Osteoblast (primary cell): ENCODE measurements around the gene SEPTIN1. TPM values are rescaled to one million over a fixed set of nuclear protein-coding genes. Genes with fewer than 3 reads are reported as not detected.
A peak's percentile ranks its signal among the peaks of the same experiment; 100 is the strongest.

ENCODE experiments used
- DNase-seq: peaks from one replicate; pipeline ENCODE4 v3.0.0; 2011; ENCODE audit warnings: low spot score, mixed read lengths; ENCODE audit not compliant: insufficient read length; ENCODE audit errors: missing footprints
- H2AFZ ChIP-seq: 2 replicates; pipeline ENCODE4 v1.6.0; 2011; ENCODE audit warnings: mild to moderate bottlenecking, low read length
- H3K27ac ChIP-seq: 2 replicates; pipeline ENCODE4 v1.5.1; 2011; ENCODE audit warnings: mild to moderate bottlenecking, low read depth, low read length, moderate library complexity
- H3K27me3 ChIP-seq: 2 replicates; pipeline ENCODE4 v1.6.0; 2012; ENCODE audit warnings: mild to moderate bottlenecking, control low read depth, inconsistent platforms, low read length, moderate library complexity; ENCODE audit not compliant: insufficient read depth
- H3K36me3 ChIP-seq: 2 replicates; pipeline ENCODE4 v1.5.1; 2011; ENCODE audit warnings: mild to moderate bottlenecking, low read length, control low read depth, moderate library complexity; ENCODE audit not compliant: insufficient read depth
- H3K4me1 ChIP-seq: 2 replicates; pipeline ENCODE4 v1.5.1; 2011; ENCODE audit warnings: mild to moderate bottlenecking, low read length, control low read depth, moderate library complexity; ENCODE audit not compliant: insufficient read depth
- H3K4me2 ChIP-seq: 2 replicates; pipeline ENCODE4 v1.6.0; 2011; ENCODE audit warnings: mild to moderate bottlenecking, low read length; ENCODE audit not compliant: insufficient read depth
- H3K4me3 ChIP-seq: fragments of 200-600 bp; sonication (generic); 3 replicates; pipeline ENCODE4 v1.5.1; 2012; ENCODE audit warnings: mild to moderate bottlenecking, low read length, inconsistent platforms; ENCODE audit not compliant: insufficient read depth
- H3K79me2 ChIP-seq: 2 replicates; pipeline ENCODE4 v1.6.0; 2012; ENCODE audit warnings: mild to moderate bottlenecking, low read length, control low read depth, inconsistent platforms; ENCODE audit not compliant: insufficient read depth
- H3K9me3 ChIP-seq: 2 replicates; pipeline ENCODE4 v1.5.1; 2011; ENCODE audit warnings: low read depth, low read length, control low read depth
- H4K20me1 ChIP-seq: 2 replicates; pipeline ENCODE4 v1.6.0; 2012; ENCODE audit warnings: mild to moderate bottlenecking, low read length, control low read depth; ENCODE audit not compliant: insufficient read depth
- total RNA-seq: library from RNA; depleted of rRNA; stranded (reverse); fragments of >200 nt; gene quantifications from 2 replicates; pipeline ENCODE4 v1.2.3, GENCODE V29; 2012
- TF ChIP-seq, protein P1 (sequence below): IDR thresholded peaks from 2 replicates; pipeline ENCODE4 v1.5.1; 2011; ENCODE audit warnings: mild to moderate bottlenecking, low read depth, low read length, moderate library complexity; ENCODE audit errors: extremely low read depth

SEPTIN1 gene
- total RNA-seq, 1 donor: not detected

DNA sequence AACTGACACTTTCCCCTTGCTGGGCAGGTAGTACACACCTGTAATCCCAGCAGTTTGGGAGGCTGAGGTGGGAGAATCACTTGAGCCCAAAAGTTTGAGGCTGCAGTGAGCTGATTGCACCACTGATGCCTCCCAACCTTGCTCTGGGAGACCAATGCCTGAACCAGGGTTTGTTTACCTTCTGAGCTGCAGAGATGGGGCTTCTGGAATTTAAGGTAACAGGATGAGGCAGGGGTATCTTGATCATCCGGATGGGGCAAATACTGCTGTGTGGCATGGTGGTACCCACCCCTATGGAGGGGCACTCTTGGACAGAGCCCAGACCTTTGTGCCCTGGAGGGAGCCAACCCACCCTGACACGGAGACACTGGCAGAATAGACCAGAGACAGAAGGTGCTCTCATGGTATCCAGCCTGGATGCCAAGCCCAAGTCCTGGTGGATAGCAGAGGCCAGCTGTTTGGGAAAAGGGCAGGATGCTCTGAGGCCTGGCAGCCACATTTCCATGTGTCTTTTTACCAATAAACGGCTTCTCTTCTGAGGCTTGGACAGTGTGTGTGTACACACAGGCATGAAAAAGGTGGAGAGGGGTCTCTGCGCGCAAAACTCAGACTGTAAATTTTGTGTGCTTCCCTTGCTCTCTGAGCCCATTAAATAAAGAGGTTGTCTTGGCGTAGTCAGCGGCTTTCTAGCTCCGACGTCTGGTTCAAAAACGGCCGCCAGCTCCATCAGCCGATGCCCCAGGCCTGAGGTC is 17.2 kb upstream of the SEPTIN1 start:
- Histone ChIP-seq H4K20me1 (no peaks in the 10 kb centered on the region), H3K9me3 (no peaks in the 10 kb centered on the region), H2AFZ (peak overlapping the region; percentile 96), H3K4me2 (peak overlapping the region; percentile 94), H3K4me1 (peaks cover 17% of the 10 kb centered on the region), H3K4me3 (peak overlapping the region; percentile 81), H3K27me3 (no peaks in the 10 kb centered on the region), H3K36me3 (peaks cover 4% of the 10 kb centered on the region), H3K79me2 (peaks cover 17% of the 10 kb centered on the region), H3K27ac (peak overlapping the region; percentile 82)
- TF ChIP-seq, protein P1, sequence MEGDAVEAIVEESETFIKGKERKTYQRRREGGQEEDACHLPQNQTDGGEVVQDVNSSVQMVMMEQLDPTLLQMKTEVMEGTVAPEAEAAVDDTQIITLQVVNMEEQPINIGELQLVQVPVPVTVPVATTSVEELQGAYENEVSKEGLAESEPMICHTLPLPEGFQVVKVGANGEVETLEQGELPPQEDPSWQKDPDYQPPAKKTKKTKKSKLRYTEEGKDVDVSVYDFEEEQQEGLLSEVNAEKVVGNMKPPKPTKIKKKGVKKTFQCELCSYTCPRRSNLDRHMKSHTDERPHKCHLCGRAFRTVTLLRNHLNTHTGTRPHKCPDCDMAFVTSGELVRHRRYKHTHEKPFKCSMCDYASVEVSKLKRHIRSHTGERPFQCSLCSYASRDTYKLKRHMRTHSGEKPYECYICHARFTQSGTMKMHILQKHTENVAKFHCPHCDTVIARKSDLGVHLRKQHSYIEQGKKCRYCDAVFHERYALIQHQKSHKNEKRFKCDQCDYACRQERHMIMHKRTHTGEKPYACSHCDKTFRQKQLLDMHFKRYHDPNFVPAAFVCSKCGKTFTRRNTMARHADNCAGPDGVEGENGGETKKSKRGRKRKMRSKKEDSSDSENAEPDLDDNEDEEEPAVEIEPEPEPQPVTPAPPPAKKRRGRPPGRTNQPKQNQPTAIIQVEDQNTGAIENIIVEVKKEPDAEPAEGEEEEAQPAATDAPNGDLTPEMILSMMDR: no peak
- DNase-seq: peak; percentile 91

DNA sequence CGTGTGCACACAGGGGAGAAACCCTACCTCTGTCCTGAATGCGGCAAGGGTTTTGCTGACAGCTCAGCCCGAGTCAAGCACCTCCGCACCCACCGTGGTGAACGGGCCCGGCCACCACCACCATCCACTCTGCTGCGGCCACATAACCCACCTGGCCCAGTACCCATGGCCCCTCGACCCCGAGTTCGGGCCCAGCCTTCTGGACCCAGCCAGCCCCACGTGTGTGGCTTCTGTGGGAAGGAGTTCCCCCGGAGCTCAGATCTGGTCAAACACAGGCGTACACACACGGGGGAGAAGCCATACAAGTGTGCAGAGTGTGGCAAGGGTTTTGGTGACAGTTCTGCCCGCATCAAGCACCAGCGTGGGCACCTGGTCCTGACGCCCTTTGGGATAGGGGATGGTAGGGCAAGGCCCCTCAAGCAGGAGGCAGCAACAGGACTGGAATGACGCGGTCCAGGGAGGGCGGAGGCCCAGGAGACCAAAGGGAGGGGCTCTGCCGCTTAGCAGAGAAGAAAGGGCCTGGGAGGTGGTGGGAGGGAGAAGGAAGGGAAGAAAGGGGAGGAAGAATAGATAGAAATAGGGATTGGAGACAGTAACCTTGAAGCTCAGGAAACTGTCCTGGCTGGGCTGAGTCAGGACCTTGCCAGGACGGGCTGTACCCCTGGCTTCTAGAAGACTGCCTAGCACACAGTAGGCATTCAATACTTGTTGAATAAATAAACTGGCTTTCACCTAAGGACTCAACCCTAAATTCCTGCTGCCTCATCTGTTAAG is 16.5 kb upstream of the SEPTIN1 start:
- Histone ChIP-seq H3K4me3 (no peak overlapping the region), H3K36me3 (peaks cover 4% of the 10 kb centered on the region), H3K27me3 (no peaks in the 10 kb centered on the region), H3K79me2 (peaks cover 17% of the 10 kb centered on the region), H3K4me2 (no peak overlapping the region), H2AFZ (no peak overlapping the region), H4K20me1 (no peaks in the 10 kb centered on the region), H3K27ac (no peak overlapping the region), H3K4me1 (peaks cover 24% of the 10 kb centered on the region), H3K9me3 (no peaks in the 10 kb centered on the region)
- peak; percentile 45 for DNase-seq
- TF ChIP-seq, protein P1: no peak

DNA sequence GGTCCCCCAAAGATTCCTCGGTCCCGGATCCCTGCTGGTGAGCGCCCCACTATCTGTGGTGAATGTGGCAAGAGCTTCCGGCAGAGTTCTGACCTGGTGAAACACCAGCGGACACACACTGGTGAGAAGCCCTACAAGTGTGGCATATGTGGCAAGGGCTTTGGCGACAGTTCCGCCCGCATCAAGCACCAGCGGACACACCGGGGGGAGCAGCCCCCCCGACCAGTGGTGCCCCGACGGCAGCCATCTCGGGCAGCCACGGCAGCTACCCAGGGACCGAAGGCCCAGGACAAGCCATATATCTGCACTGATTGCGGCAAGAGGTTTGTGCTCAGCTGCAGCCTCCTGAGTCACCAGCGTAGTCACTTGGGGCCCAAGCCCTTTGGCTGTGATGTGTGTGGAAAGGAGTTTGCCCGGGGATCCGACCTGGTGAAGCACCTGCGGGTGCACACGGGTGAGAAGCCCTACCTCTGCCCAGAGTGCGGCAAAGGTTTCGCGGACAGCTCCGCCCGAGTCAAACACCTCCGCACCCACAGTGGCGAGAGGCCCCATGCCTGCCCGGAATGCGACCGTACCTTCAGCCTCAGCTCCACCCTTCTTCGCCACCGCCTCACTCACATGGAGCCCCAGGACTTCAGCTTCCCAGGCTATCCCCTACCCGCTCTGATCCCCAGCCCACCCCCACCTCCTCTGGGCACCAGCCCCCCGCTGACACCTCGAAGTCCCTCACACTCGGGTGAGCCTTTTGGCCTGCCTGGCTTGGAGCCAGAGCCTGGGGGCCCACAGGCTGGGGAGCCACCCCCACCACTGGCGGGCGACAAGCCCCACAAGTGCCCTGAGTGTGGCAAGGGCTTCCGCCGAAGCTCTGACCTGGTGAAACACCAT is 15.7 kb upstream of the SEPTIN1 start:
- Histone ChIP-seq H3K27ac (no peak overlapping the region), H2AFZ (no peak overlapping the region), H3K79me2 (peaks cover 17% of the 10 kb centered on the region), H3K4me3 (no peak overlapping the region), H3K4me1 (peaks cover 26% of the 10 kb centered on the region), H3K4me2 (no peak overlapping the region), H3K9me3 (no peaks in the 10 kb centered on the region), H3K27me3 (no peaks in the 10 kb centered on the region), H3K36me3 (peaks cover 4% of the 10 kb centered on the region), H4K20me1 (no peaks in the 10 kb centered on the region)
- TF ChIP-seq, protein P1: no peak
- DNase-seq: peak; percentile 37
